ENCODE data around the gene RCOR1.
A peak's percentile ranks its signal among the peaks of the same experiment; 100 is the strongest.

The RCOR1 gene

GRCh38 chr14:102684298-102684663 lies 91.8 kb downstream of the RCOR1 start:
- no peak for DNase-seq

GRCh38 chr14:102686196-102686801 lies 93.8 kb downstream of the RCOR1 start:
- DNase-seq = no peak

DNA sequence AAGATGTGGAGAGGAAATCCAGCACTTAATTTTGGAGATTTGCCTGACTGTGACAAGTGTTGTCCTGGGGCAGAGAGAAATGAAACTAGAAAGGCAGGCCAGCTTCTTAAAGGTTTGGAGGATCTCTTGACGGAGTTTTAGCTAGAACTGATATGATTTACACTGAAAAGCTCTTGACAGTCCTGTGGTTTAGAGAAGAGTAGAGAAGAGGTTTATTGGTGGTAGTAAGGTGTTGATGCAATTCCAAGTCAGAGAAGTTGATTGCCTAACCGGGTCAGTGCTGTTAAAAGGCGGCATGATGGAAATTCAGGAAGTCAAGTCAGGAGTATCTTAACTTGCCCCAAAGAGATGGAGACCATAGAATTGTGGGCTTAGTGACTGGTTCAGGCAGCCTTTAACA lies 95.8 kb downstream of the RCOR1 start:
- no peak for DNase-seq

DNA sequence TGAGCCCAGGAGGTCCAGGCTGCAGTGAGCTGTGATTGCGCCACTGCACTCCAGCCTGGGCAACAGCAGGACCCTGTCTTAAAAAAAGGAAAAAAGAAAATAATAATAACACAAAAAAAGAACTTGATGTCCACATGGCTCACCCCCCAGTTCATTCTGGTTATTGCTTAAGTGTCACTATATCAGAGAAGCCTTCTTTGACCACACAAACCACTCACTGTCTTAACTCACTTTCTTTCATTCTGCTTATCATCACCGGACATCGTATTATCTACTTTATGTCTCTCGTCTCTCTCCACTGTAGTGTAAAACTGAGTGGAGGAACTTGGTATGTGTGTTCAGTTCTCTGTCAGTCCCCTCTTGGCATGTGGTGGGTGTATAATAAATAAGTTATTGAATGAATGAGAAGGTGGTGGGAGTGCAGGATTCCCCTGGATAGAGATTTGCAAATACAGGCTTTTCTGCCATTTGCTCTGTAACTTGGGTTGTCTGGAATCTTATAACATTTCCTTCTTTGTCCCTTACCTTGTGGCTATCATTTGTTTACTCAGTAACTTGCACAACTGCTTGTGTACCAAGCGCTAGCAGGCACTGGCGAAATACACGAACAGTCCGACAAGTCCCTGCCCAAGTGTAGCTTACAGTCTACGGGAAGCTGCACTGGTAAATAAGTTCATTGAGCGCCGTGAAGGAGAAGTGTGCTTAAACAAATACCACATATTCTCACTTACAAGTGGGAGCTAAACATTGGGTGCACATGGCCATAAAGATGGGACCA lies 98.2 kb downstream of the RCOR1 start:
- DNase-seq = no peak

DNA sequence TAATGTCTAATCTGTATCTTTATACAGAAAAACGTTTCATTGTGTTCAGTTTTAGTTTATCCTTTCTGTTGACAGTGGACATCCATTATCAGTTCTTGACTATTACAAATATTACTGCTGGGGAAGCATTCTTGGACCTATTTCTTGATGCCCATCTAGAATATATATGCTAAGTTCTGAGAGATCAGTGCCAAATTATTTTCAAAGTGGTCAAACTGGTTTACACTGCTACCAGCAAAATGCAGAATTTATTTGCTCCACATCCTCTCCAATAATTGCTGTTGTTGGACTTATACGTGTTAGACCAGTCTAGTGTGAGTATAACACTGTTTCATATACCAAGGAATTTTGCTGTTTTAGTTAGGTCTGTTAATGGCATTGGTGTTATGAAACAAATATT lies 99.3 kb downstream of the RCOR1 start:
- no peak for DNase-seq

DNA sequence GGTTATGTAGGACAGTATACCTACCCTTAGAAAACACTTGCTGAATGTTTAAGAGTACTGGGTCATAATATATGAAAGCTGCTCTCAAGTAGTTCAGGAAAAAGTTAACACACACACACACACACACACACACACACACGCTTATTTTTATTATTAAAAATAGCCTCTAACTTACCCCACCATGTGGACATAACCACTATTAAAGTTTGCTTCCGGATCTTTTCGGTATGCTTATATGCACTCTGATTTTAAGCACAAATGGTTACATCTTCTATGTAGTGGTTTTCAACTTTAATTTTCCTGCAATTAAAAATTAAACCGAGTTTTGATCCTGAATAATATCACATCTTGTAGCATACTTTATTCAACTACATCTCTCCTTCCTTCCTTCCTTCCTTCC lies 99.9 kb downstream of the RCOR1 start:
- DNase-seq = no peak

- DNase-seq = no peak
These were observed 100.7 kb downstream of the RCOR1 start for GRCh38 chr14:102693006-102693755.

DNA sequence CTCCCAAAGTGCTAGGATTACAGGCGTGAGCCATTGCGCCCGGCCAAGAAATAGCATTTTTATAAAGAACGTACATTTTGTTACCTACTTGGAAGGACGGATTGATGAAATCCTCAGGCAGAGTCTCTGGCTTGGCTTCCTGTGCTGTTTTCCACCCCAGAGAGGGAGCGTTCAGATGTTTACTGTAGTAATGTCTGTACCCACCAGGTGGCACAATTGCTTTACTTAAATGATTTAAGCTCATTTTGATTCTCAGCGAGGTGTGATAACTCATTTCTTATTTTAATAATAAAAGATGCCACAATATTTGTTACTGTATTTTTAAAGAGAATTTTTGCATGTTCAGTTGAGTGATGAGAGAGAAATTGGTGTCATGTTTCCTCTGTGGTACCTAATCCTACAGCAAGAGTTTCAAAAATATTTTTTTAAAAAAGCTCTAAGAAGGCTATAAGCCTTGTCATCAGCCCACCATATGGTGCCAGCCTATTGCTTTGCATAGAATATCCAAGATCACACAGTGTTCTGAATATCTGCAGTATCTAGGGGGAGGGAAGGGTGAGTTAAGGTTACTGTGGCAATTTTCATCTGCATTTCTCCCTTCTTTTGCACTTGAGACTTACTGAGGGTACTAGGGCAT lies 102.2 kb downstream of the RCOR1 start:
- peak; percentile 20 for DNase-seq

DNA sequence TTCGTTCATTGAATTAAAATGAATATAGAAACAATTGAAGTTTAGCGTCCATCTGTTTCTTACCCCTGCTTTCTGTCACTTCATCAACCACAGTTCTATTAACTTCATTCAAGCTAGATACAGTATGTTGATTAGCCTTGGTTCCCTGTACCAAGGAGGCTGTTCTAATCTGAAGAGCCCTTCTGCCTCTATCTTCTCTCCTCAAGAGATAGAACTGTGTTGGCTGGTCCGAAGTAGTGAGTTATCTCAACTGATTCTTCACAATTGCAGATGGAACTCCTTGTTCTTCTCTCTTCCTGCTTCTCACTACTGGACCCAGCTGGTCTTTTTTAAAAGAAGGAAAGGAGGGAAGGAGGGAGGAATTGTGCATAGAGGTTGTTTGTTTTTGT lies 102.7 kb downstream of the RCOR1 start:
- DNase-seq = no peak

- DNase-seq = no peak
These were observed 103.9 kb downstream of the RCOR1 start for GRCh38 chr14:102696332-102696731.

GRCh38 chr14:102696856-102697495 lies 104.5 kb downstream of the RCOR1 start:
- no peak for DNase-seq

- DNase-seq = no peak
These were observed 105.1 kb downstream of the RCOR1 start for GRCh38 chr14:102697501-102697900.

- no peak for DNase-seq
These were observed 107.1 kb downstream of the RCOR1 start for GRCh38 chr14:102699416-102700110.

GRCh38 chr14:102708494-102708893 lies 116.0 kb downstream of the RCOR1 start:
- DNase-seq = no peak

DNA sequence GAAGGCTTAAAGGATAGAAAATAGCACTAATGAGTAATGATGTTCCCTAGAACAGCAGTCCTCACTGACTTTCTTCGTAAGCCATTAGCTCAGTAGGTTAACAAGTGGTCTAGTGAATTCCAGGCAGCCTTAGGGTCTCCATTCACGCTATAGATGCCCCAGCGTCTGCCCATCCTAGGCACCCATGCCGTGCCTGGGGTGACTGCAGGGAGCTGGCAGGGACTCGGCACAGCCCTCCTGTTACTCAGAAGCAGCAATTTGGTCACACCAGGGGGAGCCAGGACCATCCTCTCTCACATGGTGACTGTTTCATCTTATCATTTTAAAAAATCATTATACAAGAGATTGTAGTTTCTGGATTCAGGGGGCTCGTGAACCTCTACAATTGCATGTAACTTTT lies 118.8 kb downstream of the RCOR1 start:
- no peak for DNase-seq

DNA sequence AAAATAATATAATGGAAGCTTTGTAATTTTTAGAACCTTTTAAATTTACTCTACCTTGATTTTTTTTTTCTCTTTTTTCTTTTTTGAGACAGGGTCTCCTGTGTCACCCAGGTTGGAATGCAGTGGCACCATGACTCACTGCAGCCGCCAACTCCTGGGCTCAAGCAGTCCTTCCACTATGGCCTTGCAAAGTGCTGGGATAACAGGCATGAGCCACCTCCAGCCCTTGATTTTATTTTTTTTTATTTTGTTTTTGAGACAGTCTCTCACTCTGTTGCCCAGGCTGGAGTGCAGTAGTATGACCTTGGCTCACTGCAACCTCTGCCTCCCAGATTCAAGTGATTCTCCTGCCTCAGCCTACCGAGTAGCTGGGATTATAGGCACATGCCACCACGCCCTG lies 119.5 kb downstream of the RCOR1 start:
- DNase-seq = no peak

DNA sequence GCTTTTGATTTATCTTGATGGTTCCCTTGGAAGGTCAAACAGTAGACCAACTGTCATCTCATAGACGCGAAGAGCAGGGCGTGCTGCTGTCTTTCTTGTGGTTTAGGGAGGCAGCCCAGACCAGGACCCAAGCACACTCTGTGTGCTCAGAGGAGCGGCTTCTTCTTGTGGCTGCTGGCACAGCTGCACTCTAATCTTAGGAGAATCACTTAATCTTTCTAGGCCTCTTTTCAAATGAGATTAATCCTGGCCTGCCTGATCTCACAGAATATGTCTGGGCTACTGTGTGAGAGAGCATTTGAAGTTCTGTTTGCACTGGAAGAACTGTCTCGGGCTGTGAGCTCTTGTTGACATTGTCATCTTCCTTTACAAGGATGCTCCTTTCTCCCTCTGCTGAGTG lies 124.8 kb downstream of the RCOR1 start:
- no peak for DNase-seq

- DNase-seq = no peak
These were observed 130.2 kb downstream of the RCOR1 start for GRCh38 chr14:102722646-102723045.

DNA sequence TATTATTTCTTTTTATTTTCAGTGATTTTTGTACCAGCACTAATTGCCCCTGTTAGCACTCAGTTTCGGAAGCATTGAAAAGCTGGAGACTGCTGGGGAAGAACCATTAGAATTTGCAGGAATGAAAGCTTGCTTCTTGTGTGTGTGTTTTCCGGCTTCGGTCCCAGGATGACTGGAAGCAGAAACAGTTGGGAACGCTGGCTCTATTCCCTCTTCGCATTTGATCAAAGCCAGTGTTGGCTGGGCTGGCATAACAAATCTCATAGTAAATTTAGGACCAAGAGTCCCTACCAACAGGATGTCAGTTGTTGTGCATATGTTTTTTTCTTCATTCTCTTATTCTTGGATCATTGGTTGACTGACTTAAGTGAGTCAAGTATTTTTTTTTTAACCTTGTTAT lies 131.2 kb downstream of the RCOR1 start:
- no peak for DNase-seq

DNA sequence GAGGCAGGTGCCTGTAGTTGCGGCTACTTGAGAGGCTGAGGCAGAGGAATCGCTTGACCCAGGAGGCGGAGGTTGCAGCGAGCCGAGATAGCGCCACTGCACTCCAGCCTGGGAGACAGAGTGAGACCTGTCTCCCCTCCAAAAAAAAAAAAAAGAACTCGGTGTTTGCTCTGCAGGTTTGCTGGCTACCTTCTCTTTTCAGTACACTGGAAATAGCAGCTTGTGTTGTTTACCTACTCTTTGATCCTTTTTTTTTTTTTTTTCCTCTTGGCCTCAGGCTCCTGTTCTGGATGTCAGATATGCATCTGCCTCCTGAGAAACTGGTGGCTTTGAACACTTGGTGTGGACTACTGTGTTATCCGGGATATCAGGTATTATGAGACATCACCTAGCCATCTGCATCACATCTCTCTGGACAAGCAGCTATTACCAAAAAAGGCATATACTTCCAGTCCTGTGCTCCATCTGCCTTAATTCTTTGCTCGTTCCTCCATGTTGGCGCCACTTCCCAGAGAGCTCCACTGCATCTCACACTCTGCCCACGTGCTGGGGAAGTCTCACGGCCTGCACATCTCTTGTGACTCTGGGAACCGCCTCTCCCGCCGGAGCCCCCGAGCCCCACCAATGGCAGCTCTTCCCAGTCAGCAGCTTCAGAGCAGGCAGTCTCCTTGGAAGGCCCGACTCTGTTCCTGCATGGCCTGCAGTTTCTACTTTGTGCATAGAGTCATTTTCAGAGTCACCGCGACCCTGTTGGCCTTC lies 133.9 kb downstream of the RCOR1 start:
- DNase-seq = no peak

DNA sequence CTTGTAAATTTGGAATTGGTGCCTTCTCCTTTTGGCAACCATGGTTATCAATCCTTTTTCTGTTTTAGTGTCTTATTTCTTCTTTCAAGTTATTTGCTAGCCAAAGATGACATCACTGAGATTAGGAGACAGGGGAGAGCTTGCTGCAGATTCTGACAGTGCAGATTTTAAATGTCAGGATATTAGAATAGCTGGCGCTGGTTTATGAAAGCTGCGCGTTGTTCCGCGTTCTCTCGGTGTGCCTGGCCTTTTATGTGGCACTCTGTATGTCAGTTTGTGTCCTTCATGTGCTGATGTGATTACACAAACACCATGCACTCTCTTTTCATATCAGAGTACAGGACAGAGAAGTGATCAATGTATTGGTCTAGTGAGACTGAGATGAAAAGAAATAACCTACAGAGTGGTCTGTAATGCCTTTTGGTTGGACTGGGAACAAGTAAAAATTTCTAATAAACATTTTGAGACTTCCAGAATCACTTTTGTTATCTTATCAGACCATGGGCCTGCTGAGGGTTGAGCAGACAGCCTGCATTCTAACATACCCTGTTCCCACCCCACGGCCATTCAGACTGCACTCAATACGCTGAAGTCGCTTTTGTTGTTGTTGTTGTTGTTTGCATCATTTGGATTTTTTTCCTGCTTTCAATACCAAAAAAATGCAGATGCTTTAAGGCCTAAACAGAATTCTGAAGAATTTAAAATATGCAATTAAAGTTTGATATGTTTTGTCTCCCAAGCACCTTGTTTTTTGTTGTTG lies 135.1 kb downstream of the RCOR1 start:
- DNase-seq = no peak

Data from GDM1 (cell line).